ENCODE data around the gene RTN3. TPM values are rescaled to one million over a fixed set of nuclear protein-coding genes. Genes with fewer than 3 reads are reported as not detected.
A peak's percentile ranks its signal among the peaks of the same experiment; 100 is the strongest.
"Not testable (repeated sequence)": the region's sequence is repeated elsewhere in the genome, so short reads cannot be mapped to it uniquely, and the experiment has no call there.

Gene RTN3
- total RNA-seq: 10 to 100 TPM; 42.2 to 43.0 TPM

DNA sequence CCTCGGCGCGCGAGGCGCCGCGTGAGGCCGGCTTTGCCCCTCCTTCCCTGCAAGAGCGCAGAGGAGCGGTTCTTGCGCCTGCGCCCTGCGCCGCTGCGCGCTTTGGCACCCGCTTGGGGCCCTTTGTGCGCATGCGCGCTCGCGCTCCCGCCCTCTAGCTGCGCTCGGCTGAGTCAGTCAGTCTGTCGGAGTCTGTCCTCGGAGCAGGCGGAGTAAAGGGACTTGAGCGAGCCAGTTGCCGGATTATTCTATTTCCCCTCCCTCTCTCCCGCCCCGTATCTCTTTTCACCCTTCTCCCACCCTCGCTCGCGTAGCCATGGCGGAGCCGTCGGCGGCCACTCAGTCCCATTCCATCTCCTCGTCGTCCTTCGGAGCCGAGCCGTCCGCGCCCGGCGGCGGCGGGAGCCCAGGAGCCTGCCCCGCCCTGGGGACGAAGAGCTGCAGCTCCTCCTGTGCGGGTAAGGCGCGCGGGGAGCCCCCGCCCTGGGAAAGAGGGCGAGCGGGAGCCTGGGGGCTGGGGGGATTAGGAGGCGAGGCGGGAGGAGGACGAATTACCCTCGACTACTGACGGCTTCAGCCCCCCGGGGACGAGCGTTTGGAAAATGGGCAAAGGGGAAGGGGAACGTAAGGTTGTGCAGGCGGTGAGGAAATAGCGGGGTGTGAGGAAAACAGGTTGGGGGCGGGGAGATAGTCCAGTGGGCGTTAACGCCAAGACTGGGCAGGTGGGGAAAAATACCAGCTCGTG, at the start of gene RTN3:
Gene RTN3 (plus strand): TSS at position 180 of the 745 bp plus-strand sequence. CDS start 137 bp downstream, at position 317.
- Mint-ChIP-seq H3K27ac (peak within 1 kb of the TSS; percentile 89), H3K27me3 (no peaks in the 10 kb centered on the region), H3K9me3 (ENCODE audit: low read depth) (no peaks in the 10 kb centered on the region), H3K4me3 (peak within 1 kb of the TSS; percentile 90), H3K4me1 (peaks cover 20% of the 10 kb centered on the region), H3K36me3 (ENCODE audit: low read depth) (no peaks in the 10 kb centered on the region)
- intact Hi-C loops (cut with DNase I, micrococcal nuclease): loop anchor here (1.0 to 2.0 kb wide), 6 partner anchors 10 to 503 kb away; partner anchors contain the start of genes ATL3 (in 2 of the 2), NAA40 (in 1 of the 2) and SPINDOC (in 1 of the 2)
- POLR2A ChIA-PET: interaction anchor here (0.6 to 1.5 kb wide), 7 partner anchors 10 to 1739 kb away, joined by 3 to 5 read pairs (median 4); partner anchors contain the start of genes ATL3 and FKBP2
- CTCF ChIA-PET: interaction anchor here (0.6 to 3.0 kb wide), 11 partner anchors 10 to 682 kb away, joined by 3 to 31 read pairs (median 4); partner anchors contain the start of genes ATL3 and PLAAT4
- ATAC-seq (peak; percentile 94), DNase-seq (peak; percentile 99)

GRCh38 chr11:63635762-63636465, 45.4 kb upstream of the RTN3 start:
- CTCF ChIA-PET: interaction anchor here (0.5 to 7.3 kb wide), 17 partner anchors 9 to 257 kb away, joined by 3 to 125 read pairs (median 3); partner anchors contain the start of gene PLAAT4

GRCh38 chr11:63638436-63638835, 42.9 kb upstream of the RTN3 start:
- ChIA-PET CTCF (interaction anchor here (0.7 to 7.3 kb wide), 27 partner anchors 9 to 456 kb away, joined by 3 to 125 read pairs (median 4); no protein-coding TSS in a partner anchor), POLR2A (interaction anchor here (0.6 kb wide), 1 partner anchor 146 kb away, joined by 4 read pairs; no protein-coding TSS in a partner anchor)
- ATAC-seq; H3K4me3 Mint-ChIP-seq; H3K9me3 Mint-ChIP-seq (ENCODE audit: low read depth); H3K27me3 Mint-ChIP-seq; H3K27ac Mint-ChIP-seq; DNase-seq; H3K4me1 Mint-ChIP-seq: not testable (repeated sequence)
- intact Hi-C loops (cut with DNase I, micrococcal nuclease): loop anchor here (5.0 to 10.0 kb wide), 3 partner anchors 99 to 604 kb away; no protein-coding TSS in a partner anchor
- H3K36me3 Mint-ChIP-seq (ENCODE audit: low read depth): peaks cover 21% of the 10 kb centered on the region

More at GRCh38 chr11:63635762-63636465, 45.4 kb upstream of the RTN3 start:
- no peaks in the 10 kb centered on the region for H3K27me3 Mint-ChIP-seq
- no peak overlapping the region for H3K4me3 Mint-ChIP-seq
- DNase-seq (peak; percentile 79), ATAC-seq (peak; percentile 85)
- H3K27ac Mint-ChIP-seq: no peak overlapping the region
- H3K36me3 Mint-ChIP-seq (ENCODE audit: low read depth): peaks cover 28% of the 10 kb centered on the region
- H3K9me3 Mint-ChIP-seq (ENCODE audit: low read depth): no peaks in the 10 kb centered on the region
- POLR2A ChIA-PET: no interaction called here
- intact Hi-C loops (cut with DNase I, micrococcal nuclease): loop anchor here (1.0 to 10.0 kb wide), 4 partner anchors 101 to 601 kb away; no protein-coding TSS in a partner anchor
- peaks cover 12% of the 10 kb centered on the region for H3K4me1 Mint-ChIP-seq

- peaks cover 22% of the 10 kb centered on the region for H3K36me3 Mint-ChIP-seq (ENCODE audit: low read depth)
- intact Hi-C loops (cut with DNase I, micrococcal nuclease): loop anchor here (5.0 to 10.0 kb wide), 3 partner anchors 98 to 605 kb away; no protein-coding TSS in a partner anchor
- no peak overlapping the region for H3K4me3 Mint-ChIP-seq
- POLR2A ChIA-PET: interaction anchor here (0.6 kb wide), 2 partner anchors 25 to 147 kb away, joined by 4 to 5 read pairs; no protein-coding TSS in a partner anchor
- H3K4me1 Mint-ChIP-seq: peaks cover 3% of the 10 kb centered on the region
- ATAC-seq: no peak
- DNase-seq: no peak
- no peaks in the 10 kb centered on the region for H3K27me3 Mint-ChIP-seq
- H3K27ac Mint-ChIP-seq: peak overlapping the region; percentile 25
- no peaks in the 10 kb centered on the region for H3K9me3 Mint-ChIP-seq (ENCODE audit: low read depth)
- CTCF ChIA-PET: interaction anchor here (0.7 to 7.3 kb wide), 25 partner anchors 9 to 455 kb away, joined by 3 to 125 read pairs (median 4); no protein-coding TSS in a partner anchor
Measured at GRCh38 chr11:63639199-63639832, 42.0 kb upstream of the RTN3 start.

GRCh38 chr11:63641727-63642126, 39.6 kb upstream of the RTN3 start:
- ATAC-seq: no peak
- no peak for DNase-seq
- ChIA-PET POLR2A (no interaction called here), CTCF (interaction anchor here (0.8 kb wide), 1 partner anchor 164 kb away, joined by 3 read pairs; no protein-coding TSS in a partner anchor)
- no peaks in the 10 kb centered on the region for H3K9me3 Mint-ChIP-seq (ENCODE audit: low read depth)
- no peaks in the 10 kb centered on the region for H3K27me3 Mint-ChIP-seq
- H3K4me1 Mint-ChIP-seq: peaks cover 3% of the 10 kb centered on the region
- no peak overlapping the region for H3K4me3 Mint-ChIP-seq
- H3K27ac Mint-ChIP-seq: no peak overlapping the region
- H3K36me3 Mint-ChIP-seq (ENCODE audit: low read depth): peaks cover 19% of the 10 kb centered on the region
- intact Hi-C loops (cut with DNase I, micrococcal nuclease): loop anchor here in 1 of 2 experiments (1.0 kb wide), 1 partner anchor 97 kb away; no protein-coding TSS in a partner anchor

GRCh38 chr11:63643205-63643604, 38.1 kb upstream of the RTN3 start:
- intact Hi-C loops (cut with DNase I, micrococcal nuclease): no loop called here
- ChIA-PET CTCF (no interaction called here), POLR2A (no interaction called here)
- H3K36me3 Mint-ChIP-seq (ENCODE audit: low read depth): peaks cover 19% of the 10 kb centered on the region
- H3K27me3 Mint-ChIP-seq: no peaks in the 10 kb centered on the region
- DNase-seq (no peak), ATAC-seq (no peak)
- no peak overlapping the region for H3K4me3 Mint-ChIP-seq
- H3K27ac Mint-ChIP-seq: no peak overlapping the region
- H3K9me3 Mint-ChIP-seq (ENCODE audit: low read depth): no peaks in the 10 kb centered on the region
- no peaks in the 10 kb centered on the region for H3K4me1 Mint-ChIP-seq

GRCh38 chr11:63652671-63653070, 28.6 kb upstream of the RTN3 start:
- Mint-ChIP-seq H3K4me1 (peaks cover 6% of the 10 kb centered on the region), H3K4me3 (no peak overlapping the region), H3K9me3 (ENCODE audit: low read depth) (no peaks in the 10 kb centered on the region), H3K36me3 (ENCODE audit: low read depth) (peaks cover 25% of the 10 kb centered on the region), H3K27ac (no peak overlapping the region), H3K27me3 (no peaks in the 10 kb centered on the region)
- POLR2A ChIA-PET: no interaction called here
- ATAC-seq (no peak), DNase-seq (no peak)
- CTCF ChIA-PET: interaction anchor here (1.0 kb wide), 1 partner anchor 14 kb away, joined by 3 read pairs; no protein-coding TSS in a partner anchor
- intact Hi-C loops (cut with DNase I, micrococcal nuclease): no loop called here

DNA sequence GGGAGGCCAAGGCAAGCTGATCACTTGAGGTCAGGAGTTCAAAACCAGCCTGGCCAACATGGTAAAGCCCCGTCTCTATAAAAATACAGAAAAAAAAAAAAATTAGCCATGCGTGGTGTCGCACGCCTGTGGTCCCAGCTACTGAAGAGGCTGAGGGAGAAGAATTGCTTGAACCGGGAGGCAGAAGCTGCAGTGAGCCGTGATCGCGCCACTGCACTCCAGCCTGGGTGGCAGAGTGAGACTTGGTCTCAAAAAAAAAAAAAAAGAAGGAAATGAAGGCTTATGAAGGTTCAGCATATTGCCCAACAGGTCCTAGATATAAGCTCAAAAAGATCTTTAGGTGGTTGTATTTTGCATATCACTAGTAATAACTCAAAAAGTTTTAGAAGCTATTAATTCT, 20.3 kb upstream of the RTN3 start:
- DNase-seq: no peak
- CTCF ChIA-PET: interaction anchor here (0.7 to 3.8 kb wide), 3 partner anchors 15 to 78 kb away, joined by 3 to 13 read pairs (median 5); no protein-coding TSS in a partner anchor
- no peak for ATAC-seq
- intact Hi-C loops (cut with DNase I, micrococcal nuclease): no loop called here
- Mint-ChIP-seq H3K4me1 (peaks cover 25% of the 10 kb centered on the region), H3K9me3 (ENCODE audit: low read depth) (no peaks in the 10 kb centered on the region), H3K36me3 (ENCODE audit: low read depth) (peaks cover 8% of the 10 kb centered on the region), H3K27me3 (no peaks in the 10 kb centered on the region), H3K4me3 (no peak overlapping the region), H3K27ac (no peak overlapping the region)
- POLR2A ChIA-PET: no interaction called here

DNA sequence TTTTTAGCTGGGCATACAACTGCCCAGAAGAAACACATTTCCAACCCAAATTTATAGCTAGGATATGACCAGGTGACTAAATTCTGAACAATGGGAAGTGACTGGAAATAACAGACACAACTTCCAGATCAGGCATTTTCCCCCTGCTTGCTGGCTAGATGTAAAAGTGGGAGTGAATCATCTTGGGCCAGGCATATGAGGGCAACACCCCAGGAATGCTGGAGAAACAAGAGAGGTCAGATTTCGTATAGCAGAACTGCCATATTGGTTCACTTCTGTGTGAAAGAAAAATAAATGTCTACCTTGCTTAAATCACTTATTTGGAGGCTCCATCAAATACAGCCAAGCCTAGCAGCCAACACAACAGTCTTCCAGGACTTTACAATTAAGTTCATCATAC, 17.5 kb upstream of the RTN3 start:
- DNase-seq: no peak
- Mint-ChIP-seq H3K9me3 (ENCODE audit: low read depth) (no peaks in the 10 kb centered on the region), H3K27ac (no peak overlapping the region), H3K4me3 (no peak overlapping the region), H3K36me3 (ENCODE audit: low read depth) (peaks cover 2% of the 10 kb centered on the region), H3K27me3 (no peaks in the 10 kb centered on the region), H3K4me1 (peaks cover 44% of the 10 kb centered on the region)
- ATAC-seq: no peak
- intact Hi-C loops (cut with DNase I, micrococcal nuclease): no loop called here
- POLR2A ChIA-PET: interaction anchor here (0.6 kb wide), 1 partner anchor 25 kb away, joined by 5 read pairs; no protein-coding TSS in a partner anchor
- CTCF ChIA-PET: interaction anchor here (1.7 kb wide), 1 partner anchor 24 kb away, joined by 7 read pairs; no protein-coding TSS in a partner anchor

DNA sequence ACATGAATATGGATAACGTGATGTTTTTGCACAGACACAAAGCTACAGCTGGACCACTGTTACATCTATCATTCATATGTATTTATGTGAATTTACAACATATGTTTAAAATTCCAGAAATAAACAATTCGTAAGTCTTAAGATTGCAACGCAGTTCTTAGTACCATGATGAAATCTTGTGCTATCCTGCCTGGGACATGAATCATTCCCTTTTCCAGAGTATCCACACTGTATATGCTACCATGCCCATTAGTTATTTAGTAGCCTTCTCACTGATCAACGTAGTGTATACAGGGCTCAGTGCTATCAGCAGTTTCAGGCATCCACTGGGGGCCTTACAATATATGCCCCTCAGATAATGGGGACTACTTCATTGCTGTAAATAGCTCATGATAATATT, 14.4 kb upstream of the RTN3 start:
- DNase-seq (no peak), ATAC-seq (no peak)
- Mint-ChIP-seq H3K9me3 (ENCODE audit: low read depth) (no peaks in the 10 kb centered on the region), H3K36me3 (ENCODE audit: low read depth) (peaks cover 11% of the 10 kb centered on the region), H3K4me1 (peaks cover 52% of the 10 kb centered on the region), H3K27ac (no peak overlapping the region), H3K4me3 (no peak overlapping the region), H3K27me3 (no peaks in the 10 kb centered on the region)
- POLR2A ChIA-PET: no interaction called here
- intact Hi-C loops (cut with DNase I, micrococcal nuclease): no loop called here
- CTCF ChIA-PET: no interaction called here

All from activated CD4-positive, alpha-beta T cell treated with anti-CD3 and anti-CD28 coated beads for 36 hours (primary cell).